Measurements from ENCODE around the gene CCDC27. TPM values are rescaled to one million over a fixed set of nuclear protein-coding genes. Genes with fewer than 3 reads are reported as not detected.

The CCDC27 gene
- total RNA-seq, 1 experiment from 2014 or later = not detected

- CTCF ChIA-PET = no interaction called here
- Histone ChIP-seq H3K4me1 (no peaks in the 10 kb centered on the region), H3K36me3 (ENCODE audit: control insufficient read depth, insufficient read depth, low read length) (no peaks in the 10 kb centered on the region), H3K27me3 (replicated peaks; ENCODE audit: control insufficient read depth, insufficient read depth, low read length) (no peaks in the 10 kb centered on the region), H3K9me3 (no peaks in the 10 kb centered on the region), H3K4me3 (ENCODE audit: low read depth, low read length) (no peak overlapping the region)
- Mint-ChIP-seq H3K9me3 (ENCODE audit: unreplicated experiment) (no peaks in the 10 kb centered on the region), H3K27me3 (ENCODE audit: insufficient read depth, unreplicated experiment) (no peaks in the 10 kb centered on the region), H3K27ac (ENCODE audit: unreplicated experiment) (no peak overlapping the region), H3K36me3 (ENCODE audit: insufficient read depth, unreplicated experiment) (no peaks in the 10 kb centered on the region), H3K4me3 (ENCODE audit: unreplicated experiment) (no peak overlapping the region), H3K4me1 (ENCODE audit: low read depth, unreplicated experiment) (no peaks in the 10 kb centered on the region)
- intact Hi-C loops (cut with micrococcal nuclease; ENCODE audit: unreplicated experiment) = no loop called here
- no TSS peak for BruUV-seq (replicated peaks)
- POLR2A ChIA-PET = no interaction called here
- no peak for DNase-seq
- TF ChIP-seq CTCF (IDR thresholded peaks at IDR 0.05; ENCODE audit: insufficient read depth in 1 of 2, low read depth in 1 of 2, low read length in 1 of 2, severe bottlenecking in 1 of 2, unreplicated experiment in 1 of 2) = no peak
These were observed 25.0 kb upstream of the CCDC27 start for GRCh38 chr1:3727042-3727824.

GRCh38 chr1:3727825-3728776, 24.1 kb upstream of the CCDC27 start:
- no peak for DNase-seq
- no peak for TF ChIP-seq CTCF (IDR thresholded peaks at IDR 0.05; ENCODE audit: insufficient read depth in 1 of 2, low read depth in 1 of 2, low read length in 1 of 2, severe bottlenecking in 1 of 2, unreplicated experiment in 1 of 2)
- H3K4me1 Mint-ChIP-seq (ENCODE audit: low read depth, unreplicated experiment) = no peaks in the 10 kb centered on the region
- no peak overlapping the region for H3K4me3 Mint-ChIP-seq (ENCODE audit: unreplicated experiment)
- no peaks in the 10 kb centered on the region for H3K36me3 Mint-ChIP-seq (ENCODE audit: insufficient read depth, unreplicated experiment)
- POLR2A ChIA-PET = no interaction called here
- Histone ChIP-seq H3K4me3 (ENCODE audit: low read depth, low read length) (no peak overlapping the region), H3K9me3 (no peaks in the 10 kb centered on the region), H3K27me3 (replicated peaks; ENCODE audit: control insufficient read depth, insufficient read depth, low read length) (no peaks in the 10 kb centered on the region), H3K36me3 (ENCODE audit: control insufficient read depth, insufficient read depth, low read length) (no peaks in the 10 kb centered on the region), H3K4me1 (no peaks in the 10 kb centered on the region)
- intact Hi-C loops (cut with micrococcal nuclease; ENCODE audit: unreplicated experiment) = no loop called here
- H3K27me3 Mint-ChIP-seq (ENCODE audit: insufficient read depth, unreplicated experiment) = no peaks in the 10 kb centered on the region
- no peaks in the 10 kb centered on the region for H3K9me3 Mint-ChIP-seq (ENCODE audit: unreplicated experiment)
- no TSS peak for BruUV-seq (replicated peaks)
- H3K27ac Mint-ChIP-seq (ENCODE audit: unreplicated experiment) = no peak overlapping the region
- CTCF ChIA-PET = no interaction called here

GRCh38 chr1:3729594-3730542, 22.4 kb upstream of the CCDC27 start:
- no peaks in the 10 kb centered on the region for H3K27me3 Mint-ChIP-seq (ENCODE audit: insufficient read depth, unreplicated experiment)
- no peaks in the 10 kb centered on the region for H3K36me3 Mint-ChIP-seq (ENCODE audit: insufficient read depth, unreplicated experiment)
- no peaks in the 10 kb centered on the region for H3K4me1 Mint-ChIP-seq (ENCODE audit: low read depth, unreplicated experiment)
- ChIA-PET POLR2A (no interaction called here), CTCF (no interaction called here)
- BruUV-seq (replicated peaks) = no TSS peak
- Histone ChIP-seq H3K9me3 (no peaks in the 10 kb centered on the region), H3K36me3 (ENCODE audit: control insufficient read depth, insufficient read depth, low read length) (no peaks in the 10 kb centered on the region), H3K27me3 (replicated peaks; ENCODE audit: control insufficient read depth, insufficient read depth, low read length) (no peaks in the 10 kb centered on the region), H3K4me1 (no peaks in the 10 kb centered on the region), H3K4me3 (ENCODE audit: low read depth, low read length) (no peak overlapping the region)
- TF ChIP-seq CTCF (IDR thresholded peaks at IDR 0.05; ENCODE audit: insufficient read depth in 1 of 2, low read depth in 1 of 2, low read length in 1 of 2, severe bottlenecking in 1 of 2, unreplicated experiment in 1 of 2) = no peak
- no peak overlapping the region for H3K27ac Mint-ChIP-seq (ENCODE audit: unreplicated experiment)
- intact Hi-C loops (cut with micrococcal nuclease; ENCODE audit: unreplicated experiment) = no loop called here
- no peaks in the 10 kb centered on the region for H3K9me3 Mint-ChIP-seq (ENCODE audit: unreplicated experiment)
- no peak overlapping the region for H3K4me3 Mint-ChIP-seq (ENCODE audit: unreplicated experiment)
- DNase-seq = no peak

All from Caco-2 (cell line).